ENCODE results near the gene MPZL1. TPM values are rescaled to one million over a fixed set of nuclear protein-coding genes. Genes with fewer than 3 reads are reported as not detected.

MPZL1 gene
- total and polyA plus RNA-seq, 2 donors (not counting 3 experiments of a cell fraction or from before 2014, with no cell fraction given) = 41.7 to 99.1 TPM

DNA sequence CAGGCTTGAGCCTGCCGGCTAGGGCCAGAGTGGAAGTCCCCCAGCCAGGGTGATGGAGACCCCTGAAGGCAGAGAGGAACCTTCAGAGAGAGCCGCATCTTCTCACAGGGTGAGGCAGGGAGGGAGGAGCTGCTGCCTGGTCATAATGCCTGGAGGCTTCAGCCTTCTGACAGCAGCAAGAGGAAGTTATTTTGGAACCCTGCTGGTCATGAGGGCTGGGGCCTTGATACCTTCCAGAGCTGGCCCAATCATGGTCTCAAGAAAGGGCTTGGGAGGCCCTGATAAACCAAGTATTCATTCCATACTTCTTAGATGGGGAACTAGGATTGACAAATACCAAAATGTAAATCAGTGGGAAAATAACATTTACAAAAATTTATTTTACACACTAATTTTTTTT is 26.6 kb upstream of the MPZL1 start:
- no peak overlapping the region for H3K9ac ChIP-seq (replicated peaks; ENCODE audit: extremely low read depth, insufficient read depth, low read length)
- H3K36me3 ChIP-seq (ENCODE audit: control insufficient read depth in 2 of 2, extremely low read depth in 1 of 2, insufficient read depth in 2 of 2, low read length in 2 of 2) = no peaks in the 10 kb centered on the region
- H3K27ac ChIP-seq (ENCODE audit: insufficient read depth, low read depth, low read length) = no peak overlapping the region
- H3K4me2 ChIP-seq (ENCODE audit: insufficient read depth, low read length) = no peak overlapping the region
- intact Hi-C loops (cut with micrococcal nuclease) = no loop called here
- no peak overlapping the region for H3K4me3 ChIP-seq (replicated peaks in 1 of 3; ENCODE audit: insufficient read depth in 1 of 3, low read depth in 1 of 3, low read length in 3 of 3)
- H3K4me1 ChIP-seq (ENCODE audit: control insufficient read depth, extremely low read depth, insufficient read depth, low read length) = no peaks in the 10 kb centered on the region
- no TSS peak for BruUV-seq (replicated peaks)
- H3K9me3 ChIP-seq (replicated peaks; ENCODE audit: control insufficient read depth, insufficient read depth, low read length) = no peaks in the 10 kb centered on the region
- ChIA-PET CTCF (interaction anchor here (1.1 to 1.2 kb wide), 2 partner anchors 95 to 131 kb away, joined by 3 read pairs; no protein-coding TSS in a partner anchor), POLR2A (no interaction called here)
- dilution Hi-C loops (cut with MboI; ENCODE audit: extremely low pct_ligation_motif_present, low sequenced_read_pairs) = no loop called here
- H3K27me3 ChIP-seq (ENCODE audit: control insufficient read depth in 2 of 2, insufficient read depth in 2 of 2, low read length in 2 of 2) = peaks cover 0 to 2% of the 10 kb centered on the region in 2 experiments
- no peak overlapping the region for H2AFZ ChIP-seq (ENCODE audit: low read depth, low read length)
- no peaks in the 10 kb centered on the region for H4K20me1 ChIP-seq (replicated peaks; ENCODE audit: control insufficient read depth, extremely low read depth, insufficient read depth, low read length)
- H3K9me1 ChIP-seq (replicated peaks; ENCODE audit: control insufficient read depth, extremely low read depth, insufficient read depth, low read length) = no peaks in the 10 kb centered on the region
- DNase-seq (ENCODE audit: low read depth, low spot score) (no peak), FAIRE-seq (no peak)
- H3K79me2 ChIP-seq (ENCODE audit: control insufficient read depth, insufficient read depth, low read length) = no peaks in the 10 kb centered on the region
- TF ChIP-seq POLR2A (IDR thresholded peaks at IDR 0.05; ENCODE audit: low read depth, low read length) = no peak
- no peak for TF ChIP-seq POLR2AphosphoS5 (IDR thresholded peaks at IDR 0.05; ENCODE audit: insufficient read depth, low read depth, low read length)
- TF ChIP-seq, protein P1, sequence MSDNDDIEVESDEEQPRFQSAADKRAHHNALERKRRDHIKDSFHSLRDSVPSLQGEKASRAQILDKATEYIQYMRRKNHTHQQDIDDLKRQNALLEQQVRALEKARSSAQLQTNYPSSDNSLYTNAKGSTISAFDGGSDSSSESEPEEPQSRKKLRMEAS (IDR thresholded peaks at IDR 0.05; ENCODE audit: insufficient read depth, insufficient read length) = no peak
- TF ChIP-seq, protein P2, sequence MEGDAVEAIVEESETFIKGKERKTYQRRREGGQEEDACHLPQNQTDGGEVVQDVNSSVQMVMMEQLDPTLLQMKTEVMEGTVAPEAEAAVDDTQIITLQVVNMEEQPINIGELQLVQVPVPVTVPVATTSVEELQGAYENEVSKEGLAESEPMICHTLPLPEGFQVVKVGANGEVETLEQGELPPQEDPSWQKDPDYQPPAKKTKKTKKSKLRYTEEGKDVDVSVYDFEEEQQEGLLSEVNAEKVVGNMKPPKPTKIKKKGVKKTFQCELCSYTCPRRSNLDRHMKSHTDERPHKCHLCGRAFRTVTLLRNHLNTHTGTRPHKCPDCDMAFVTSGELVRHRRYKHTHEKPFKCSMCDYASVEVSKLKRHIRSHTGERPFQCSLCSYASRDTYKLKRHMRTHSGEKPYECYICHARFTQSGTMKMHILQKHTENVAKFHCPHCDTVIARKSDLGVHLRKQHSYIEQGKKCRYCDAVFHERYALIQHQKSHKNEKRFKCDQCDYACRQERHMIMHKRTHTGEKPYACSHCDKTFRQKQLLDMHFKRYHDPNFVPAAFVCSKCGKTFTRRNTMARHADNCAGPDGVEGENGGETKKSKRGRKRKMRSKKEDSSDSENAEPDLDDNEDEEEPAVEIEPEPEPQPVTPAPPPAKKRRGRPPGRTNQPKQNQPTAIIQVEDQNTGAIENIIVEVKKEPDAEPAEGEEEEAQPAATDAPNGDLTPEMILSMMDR (IDR thresholded peaks at IDR 0.05; ENCODE audit: extremely low read depth in 1 of 2, insufficient read depth in 1 of 2, low read depth in 1 of 2, low read length in 2 of 2) = no peak
- no peak for TF ChIP-seq EZH2 (IDR thresholded peaks at IDR 0.05; ENCODE audit: borderline replicate concordance, low read depth, low read length, severe bottlenecking)
